NT2/D1 (cell line): ENCODE results near the gene HMX2.
A peak's percentile ranks its signal among the peaks of the same experiment; 100 is the strongest.

Experiments used
- DNase-seq: peaks from one replicate; pipeline ENCODE4 v3.0.0-alpha.2; 2011; ENCODE audit warnings: low read depth, low spot score
- H3K27me3 ChIP-seq: 2 replicates; pipeline ENCODE4 v1.6.0; 2011; ENCODE audit warnings: mild to moderate bottlenecking; ENCODE audit not compliant: insufficient read length, insufficient read depth
- H3K36me3 ChIP-seq: 2 replicates; pipeline ENCODE4 v1.6.1; 2011; ENCODE audit warnings: mild to moderate bottlenecking, low read length, mixed read lengths; ENCODE audit not compliant: insufficient read depth, insufficient read length
- H3K4me1 ChIP-seq: 2 replicates; pipeline ENCODE4 v1.5.1; 2011; ENCODE audit not compliant: insufficient read depth, insufficient read length
- H3K4me3 ChIP-seq: 2 replicates; pipeline ENCODE4 v1.5.1; 2011; ENCODE audit warnings: low read depth; ENCODE audit not compliant: insufficient read length
- H3K9ac ChIP-seq: 2 replicates; pipeline ENCODE4 v1.6.0; 2011; ENCODE audit warnings: low read depth; ENCODE audit not compliant: insufficient read length
- H3K9me3 ChIP-seq: 2 replicates; pipeline ENCODE4 v1.5.1; 2011; ENCODE audit warnings: mild to moderate bottlenecking, low read length; ENCODE audit not compliant: insufficient read depth
- SUZ12 ChIP-seq: IDR thresholded peaks from 2 replicates; pipeline ENCODE4 v1.6.1; 2011; ENCODE audit not compliant: insufficient read length, insufficient read depth; ENCODE audit errors: extremely low read depth
- YY1 ChIP-seq: IDR thresholded peaks from 2 replicates; pipeline ENCODE4 v1.6.1; 2011; ENCODE audit not compliant: insufficient read length, insufficient read depth
- ZNF274 ChIP-seq: IDR thresholded peaks from 2 replicates; pipeline ENCODE4 v1.6.1; 2011; ENCODE audit warnings: mild to moderate bottlenecking, low read depth, low read length

Gene HMX2

DNA sequence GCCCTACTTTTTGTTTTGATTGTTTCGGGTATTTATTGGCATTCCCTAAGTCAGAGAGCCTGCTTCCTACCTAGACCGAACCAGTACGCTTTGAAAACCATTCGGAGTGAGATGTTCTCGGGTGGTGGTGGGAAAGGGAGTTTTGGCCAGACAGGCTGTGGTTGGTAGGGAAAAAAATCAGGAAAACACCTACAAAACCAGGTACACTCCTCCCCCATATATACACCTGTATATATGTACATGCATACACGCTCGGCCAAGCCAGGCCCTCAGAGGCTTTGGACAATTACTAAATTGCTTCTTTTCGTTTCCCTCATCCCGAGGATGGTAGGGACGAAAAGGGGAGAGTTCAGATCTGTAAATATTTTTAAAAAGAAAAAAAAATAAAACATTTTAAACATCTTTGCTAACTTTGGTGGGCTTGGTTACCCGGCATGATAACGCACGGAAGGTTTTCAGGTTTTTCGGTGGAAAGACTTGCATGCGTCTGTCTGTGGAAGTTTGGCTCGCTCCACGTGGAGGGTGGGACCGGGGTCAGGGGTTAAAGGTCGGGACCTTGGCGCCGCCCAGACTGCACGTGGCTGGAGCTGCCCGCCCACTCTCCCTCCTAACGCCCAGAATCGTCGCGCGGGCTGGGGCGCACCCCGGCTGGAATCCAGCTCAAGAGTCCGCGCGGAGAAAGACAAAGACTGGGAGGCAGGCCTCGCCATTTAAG lies 2.5 kb downstream of the HMX2 start:
- peaks cover 8% of the 10 kb centered on the region for H3K4me1 ChIP-seq
- H3K4me3 ChIP-seq, result no peak overlapping the region
- H3K9me3 ChIP-seq, result no peaks in the 10 kb centered on the region
- TF ChIP-seq SUZ12, result peak; percentile 88
- TF ChIP-seq ZNF274, result no peak
- DNase-seq, result no peak
- H3K36me3 ChIP-seq, result peaks cover 7% of the 10 kb centered on the region
- peaks cover 85% of the 10 kb centered on the region for H3K27me3 ChIP-seq
- H3K9ac ChIP-seq, result no peak overlapping the region

DNA sequence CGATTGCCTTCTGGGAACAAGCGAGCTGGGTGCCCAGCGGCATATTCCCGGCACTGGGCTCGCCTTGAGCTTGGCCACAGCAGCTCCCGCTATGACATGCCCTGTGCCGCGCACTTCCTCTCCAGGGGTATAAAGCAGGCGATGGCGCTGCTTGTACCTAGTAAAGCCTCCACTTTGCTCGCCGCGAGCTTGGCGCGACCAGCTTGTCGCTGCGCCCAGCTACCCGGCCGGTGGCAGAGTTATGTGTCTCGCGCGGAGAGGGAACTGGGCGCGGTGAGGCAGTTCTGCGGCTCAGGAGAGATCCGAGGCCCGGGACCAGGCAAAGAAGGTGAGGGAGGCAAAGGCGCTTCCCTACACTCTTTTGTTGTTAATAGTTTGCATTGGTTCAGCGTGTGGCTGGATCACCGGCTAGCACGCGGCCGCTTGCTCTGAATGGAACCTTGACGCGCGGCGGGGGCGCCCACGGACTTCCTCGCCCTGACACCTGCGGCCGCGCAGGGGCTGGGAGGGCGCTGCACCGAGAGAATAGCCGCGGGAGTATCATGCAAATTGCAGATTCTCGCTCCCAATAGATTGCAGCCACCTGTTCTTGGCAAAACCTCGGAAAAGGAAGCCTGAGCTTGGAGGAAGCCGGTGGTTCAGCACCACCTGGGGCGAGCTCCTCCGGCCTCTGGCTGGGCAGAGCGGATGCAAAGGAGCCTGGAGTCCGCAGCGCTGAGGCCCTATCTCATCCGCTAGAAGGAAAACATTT lies 3.2 kb downstream of the HMX2 start:
- H3K9me3 ChIP-seq, result no peaks in the 10 kb centered on the region
- TF ChIP-seq YY1 (no peak), SUZ12 (no peak), ZNF274 (no peak)
- no peak overlapping the region for H3K9ac ChIP-seq
- H3K27me3 ChIP-seq, result peaks cover 78% of the 10 kb centered on the region
- DNase-seq, result no peak
- H3K4me1 ChIP-seq, result peaks cover 5% of the 10 kb centered on the region
- H3K36me3 ChIP-seq, result peaks cover 13% of the 10 kb centered on the region
- no peak overlapping the region for H3K4me3 ChIP-seq

DNA sequence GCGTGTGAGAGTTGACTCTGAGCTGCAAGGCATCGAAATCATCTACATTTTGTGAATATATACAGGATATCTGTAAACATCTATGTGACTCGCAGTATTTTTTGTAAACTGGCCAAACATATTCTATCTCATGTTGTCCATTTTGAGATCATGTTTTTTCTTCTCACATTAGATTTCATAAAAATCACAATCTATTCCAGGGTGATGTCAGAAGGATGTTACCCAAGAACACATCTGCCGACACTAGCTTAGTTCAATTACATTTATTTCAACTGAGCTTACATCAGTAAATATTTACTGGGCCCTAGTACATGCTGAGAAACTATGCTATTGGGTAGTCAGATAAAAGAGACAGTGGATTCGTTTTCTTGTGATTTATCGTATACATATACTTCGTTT lies 3.8 kb downstream of the HMX2 start:
- no peak for DNase-seq
- H3K27me3 ChIP-seq, result peaks cover 72% of the 10 kb centered on the region
- H3K9me3 ChIP-seq, result no peaks in the 10 kb centered on the region
- H3K36me3 ChIP-seq, result peaks cover 19% of the 10 kb centered on the region
- H3K9ac ChIP-seq, result no peak overlapping the region
- no peak for TF ChIP-seq SUZ12
- no peak for TF ChIP-seq YY1
- TF ChIP-seq ZNF274, result no peak
- peaks cover 3% of the 10 kb centered on the region for H3K4me1 ChIP-seq
- H3K4me3 ChIP-seq, result no peak overlapping the region

DNA sequence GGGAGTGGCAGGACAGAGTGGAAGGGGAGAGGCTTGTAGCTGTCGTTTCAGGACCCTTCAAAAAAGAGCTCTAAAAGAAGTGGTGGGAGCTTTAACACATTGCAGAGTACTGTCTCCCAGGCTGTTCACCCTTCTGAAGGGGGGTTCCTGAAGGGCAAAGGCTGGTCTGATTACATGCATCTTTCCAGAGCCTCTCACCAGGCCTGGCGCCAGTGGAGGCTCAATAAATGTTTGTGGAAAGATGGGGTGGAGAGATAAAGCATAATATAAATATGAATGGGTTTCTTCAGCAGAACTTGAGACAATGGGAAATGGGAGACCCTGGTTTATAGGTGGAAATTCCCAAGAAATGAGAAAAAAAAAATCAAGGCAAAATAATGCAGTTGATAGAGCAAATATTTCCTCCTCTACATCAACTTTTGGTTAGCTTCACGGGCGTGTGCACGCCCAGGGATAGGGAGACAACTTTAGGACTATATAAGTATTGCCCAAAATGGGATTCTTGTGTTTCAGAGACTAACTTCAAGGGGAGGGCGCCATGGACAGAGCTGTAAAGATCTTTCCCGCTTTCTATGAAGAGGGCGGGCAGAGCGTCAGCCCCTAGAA lies 5.7 kb downstream of the HMX2 start:
- TF ChIP-seq SUZ12 (no peak), YY1 (no peak), ZNF274 (no peak)
- no peak overlapping the region for H3K4me3 ChIP-seq
- no peaks in the 10 kb centered on the region for H3K9me3 ChIP-seq
- H3K27me3 ChIP-seq, result peaks cover 53% of the 10 kb centered on the region
- no peak for DNase-seq
- H3K36me3 ChIP-seq, result peaks cover 37% of the 10 kb centered on the region
- no peak overlapping the region for H3K9ac ChIP-seq
- peaks cover 3% of the 10 kb centered on the region for H3K4me1 ChIP-seq

DNA sequence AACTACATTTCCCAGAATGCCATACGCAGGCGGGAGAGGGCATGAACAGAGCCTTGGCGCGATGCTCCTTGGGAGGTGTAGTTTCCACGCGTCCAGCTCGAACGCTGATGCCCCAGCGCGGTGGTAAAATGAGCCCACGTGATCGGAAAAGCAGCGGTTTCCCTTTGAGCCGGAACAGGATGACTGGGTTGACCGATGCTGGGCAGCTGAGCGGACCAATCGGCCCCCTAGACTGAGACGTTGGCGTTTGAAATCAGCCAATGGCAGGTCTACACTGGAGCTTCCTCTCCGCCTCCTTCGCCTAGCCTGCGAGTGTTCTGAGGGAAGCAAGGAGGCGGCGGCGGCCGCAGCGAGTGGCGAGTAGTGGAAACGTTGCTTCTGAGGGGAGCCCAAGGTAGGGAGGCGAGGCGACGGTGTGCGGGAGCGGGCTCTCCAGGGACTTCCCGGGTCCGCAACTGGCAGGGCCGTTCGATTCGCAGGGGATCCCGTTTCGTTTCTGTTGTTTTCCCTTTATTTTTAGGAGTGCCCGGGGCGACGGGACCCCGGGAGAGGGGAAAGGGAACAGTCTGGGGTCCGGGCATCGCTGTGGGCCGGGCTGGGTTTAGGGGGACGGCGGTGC lies 6.3 kb downstream of the HMX2 start, which contains the start of gene BUB3:
TSS of gene BUB3 (plus strand) at position 311 of the 619 bp plus-strand sequence. CDS start 516 bp downstream, outside the sequence.
- Histone ChIP-seq H3K9me3 (no peaks in the 10 kb centered on the region), H3K9ac (peak within 1 kb of the TSS; percentile 89), H3K36me3 (peaks cover 43% of the 10 kb centered on the region), H3K27me3 (peaks cover 47% of the 10 kb centered on the region), H3K4me1 (no peaks in the 10 kb centered on the region), H3K4me3 (peak within 1 kb of the TSS; percentile 91)
- TF ChIP-seq SUZ12, result no peak
- TF ChIP-seq ZNF274, result no peak
- TF ChIP-seq YY1, result no peak
- DNase-seq, result peak; percentile 96

DNA sequence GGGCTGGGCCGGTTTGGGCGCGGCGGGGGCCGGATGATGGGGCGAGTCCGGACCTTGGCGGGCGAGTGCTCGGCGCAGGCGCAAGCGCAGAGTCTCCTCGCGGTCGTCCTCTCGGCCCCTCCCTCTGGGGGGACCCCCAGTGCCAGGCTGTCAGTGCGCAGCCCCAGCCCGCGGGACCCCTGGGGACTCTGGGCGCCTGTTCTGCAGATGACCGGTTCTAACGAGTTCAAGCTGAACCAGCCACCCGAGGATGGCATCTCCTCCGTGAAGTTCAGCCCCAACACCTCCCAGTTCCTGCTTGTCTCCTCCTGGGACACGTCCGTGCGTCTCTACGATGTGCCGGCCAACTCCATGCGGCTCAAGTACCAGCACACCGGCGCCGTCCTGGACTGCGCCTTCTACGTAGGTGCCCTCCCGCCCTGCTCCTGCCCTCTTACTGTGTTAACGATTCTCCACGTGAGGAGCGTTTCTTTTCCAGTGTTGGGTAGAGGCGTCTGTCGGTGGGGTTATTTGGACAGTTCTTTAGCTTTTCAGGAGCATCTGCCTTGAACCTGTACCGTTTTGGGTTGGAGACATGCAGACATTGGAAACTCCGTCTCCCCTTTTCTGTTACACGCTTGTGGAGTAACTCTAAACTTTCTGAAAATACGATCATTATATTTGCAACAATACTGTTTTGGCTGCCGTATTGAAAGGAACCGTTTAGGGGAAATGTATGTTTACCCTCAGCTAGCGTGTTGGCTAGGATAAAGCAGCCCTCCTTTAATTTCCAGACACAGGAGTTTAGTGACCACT lies 7.0 kb downstream of the HMX2 start:
- H3K9me3 ChIP-seq, result no peaks in the 10 kb centered on the region
- H3K4me3 ChIP-seq, result peak overlapping the region; percentile 91
- H3K27me3 ChIP-seq, result peaks cover 40% of the 10 kb centered on the region
- TF ChIP-seq ZNF274, result no peak
- no peak for TF ChIP-seq YY1
- no peak for TF ChIP-seq SUZ12
- DNase-seq, result no peak
- H3K4me1 ChIP-seq, result no peaks in the 10 kb centered on the region
- peak overlapping the region; percentile 89 for H3K9ac ChIP-seq
- peaks cover 43% of the 10 kb centered on the region for H3K36me3 ChIP-seq

DNA sequence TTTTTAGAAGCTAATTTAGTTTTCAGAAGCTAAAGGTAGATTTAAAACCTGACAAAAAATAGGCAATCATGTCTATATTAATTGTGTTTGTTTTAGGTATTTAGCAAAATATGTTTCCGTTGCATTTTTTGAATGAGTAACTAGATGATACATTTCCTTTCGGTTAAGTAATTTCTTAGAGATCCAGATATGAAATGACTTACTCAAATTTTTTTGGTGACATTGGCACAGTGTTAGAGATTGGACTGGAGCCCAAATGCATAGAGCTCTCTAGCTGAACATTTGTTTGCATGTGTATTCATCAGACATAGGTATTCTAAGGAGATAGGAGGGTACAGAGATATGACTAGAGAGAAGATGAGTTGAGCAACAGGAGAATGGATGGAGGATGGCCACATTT lies 8.1 kb downstream of the HMX2 start:
- peaks cover 28% of the 10 kb centered on the region for H3K27me3 ChIP-seq
- no peak for DNase-seq
- TF ChIP-seq ZNF274, result no peak
- no peak for TF ChIP-seq SUZ12
- no peak for TF ChIP-seq YY1
- H3K36me3 ChIP-seq, result peaks cover 54% of the 10 kb centered on the region
- no peak overlapping the region for H3K9ac ChIP-seq
- no peaks in the 10 kb centered on the region for H3K4me1 ChIP-seq
- no peak overlapping the region for H3K4me3 ChIP-seq
- H3K9me3 ChIP-seq, result no peaks in the 10 kb centered on the region
